Non-pigmented ciliary epithelial cell (primary cell): ENCODE measurements around the gene MAPK8.

Experiments used
- DNase-seq: peaks from one replicate; pipeline ENCODE4 v3.0.0-alpha.2; 2010; ENCODE audit warnings: low read depth

The MAPK8 gene

DNA sequence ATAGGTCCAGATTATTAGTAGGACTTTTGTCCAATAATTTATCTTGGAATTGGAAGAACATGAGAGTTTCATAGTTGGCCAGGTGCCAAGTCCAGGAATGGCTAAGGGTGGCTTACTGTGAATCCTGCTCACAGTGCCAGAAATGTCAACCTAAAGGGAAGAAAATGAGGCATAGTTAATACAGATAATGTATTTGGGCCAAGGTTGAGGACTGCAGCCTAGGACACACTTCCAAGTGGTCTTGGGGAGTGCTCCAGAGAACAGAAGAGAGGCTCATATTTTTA is 78.2 kb downstream of the MAPK8 start:
- DNase-seq = no peak

DNA sequence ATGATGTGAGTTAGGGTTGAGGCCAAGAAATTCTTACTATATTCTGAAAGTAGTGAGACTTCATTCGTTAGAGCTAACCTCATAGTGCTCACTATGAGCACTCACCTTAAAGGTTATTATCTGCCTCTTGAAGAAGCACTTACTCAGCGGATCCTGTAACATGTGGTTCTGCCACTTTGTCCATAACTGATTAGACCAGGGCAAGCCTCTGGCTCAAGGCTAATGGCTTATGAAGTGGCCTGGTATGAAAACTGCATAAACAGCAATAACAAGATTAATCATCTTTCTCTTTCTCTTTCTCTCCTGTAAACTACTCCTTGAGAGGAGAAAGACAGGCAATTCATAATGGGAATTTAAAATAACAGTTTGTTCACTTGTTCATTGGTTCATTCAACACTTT is 82.8 kb downstream of the MAPK8 start:
- DNase-seq = no peak

GRCh38 chr10:48389846-48390557 is 83.5 kb downstream of the MAPK8 start:
- no peak for DNase-seq

- DNase-seq = no peak
These were observed 84.0 kb downstream of the MAPK8 start for GRCh38 chr10:48390558-48390871.

- DNase-seq = no peak
These were observed 84.7 kb downstream of the MAPK8 start for GRCh38 chr10:48390933-48391845.

- no peak for DNase-seq
These were observed 85.5 kb downstream of the MAPK8 start for GRCh38 chr10:48391994-48392393.

DNA sequence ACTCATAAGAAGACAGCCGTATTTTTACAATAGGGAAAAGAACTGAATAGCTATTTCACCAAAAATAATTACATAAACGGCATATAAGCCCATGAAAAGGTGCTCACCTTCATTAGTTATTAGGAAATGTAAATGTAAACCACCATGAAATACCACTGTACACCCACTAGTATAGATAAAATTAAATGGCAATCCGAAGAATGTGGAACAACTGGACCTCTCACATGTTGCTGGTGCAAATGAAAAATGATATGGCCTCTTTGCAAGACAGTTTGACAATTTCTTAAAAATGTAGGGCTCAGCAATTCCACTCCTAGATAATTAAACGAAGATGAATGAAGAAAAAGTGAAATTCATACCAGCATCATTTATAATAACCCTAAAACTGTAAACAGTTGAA is 91.8 kb downstream of the MAPK8 start:
- DNase-seq = no peak

DNA sequence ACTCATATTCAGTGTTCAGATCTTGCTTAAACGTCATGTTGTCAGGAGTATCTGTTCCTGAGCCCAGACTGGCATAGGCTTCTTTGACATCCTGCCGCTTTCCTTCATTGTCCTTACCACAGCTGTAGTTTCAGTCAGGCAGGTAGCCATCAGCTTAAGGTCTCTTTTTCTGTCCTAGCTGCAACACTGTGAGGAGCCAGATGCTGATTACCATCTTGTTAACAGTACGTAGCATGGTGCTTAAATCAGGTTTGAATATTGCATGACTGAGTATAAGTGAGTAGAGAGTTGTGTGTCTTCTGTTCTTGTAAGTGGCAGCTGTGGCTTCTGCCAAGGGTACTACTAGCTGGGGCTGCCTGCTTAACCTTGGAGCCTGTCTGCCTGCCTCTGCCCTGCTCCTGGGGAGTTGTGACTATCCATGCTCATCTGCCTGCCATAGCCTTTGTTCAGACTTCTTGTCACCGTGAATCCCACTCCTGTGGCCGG is 92.6 kb downstream of the MAPK8 start:
- DNase-seq = no peak

GRCh38 chr10:48399551-48399950 is 93.1 kb downstream of the MAPK8 start:
- no peak for DNase-seq

- DNase-seq = no peak
These were observed 93.8 kb downstream of the MAPK8 start for GRCh38 chr10:48400129-48400849.

- no peak for DNase-seq
These were observed 94.4 kb downstream of the MAPK8 start for GRCh38 chr10:48400850-48401220.

GRCh38 chr10:48404646-48405045 is 98.2 kb downstream of the MAPK8 start:
- DNase-seq = no peak

DNA sequence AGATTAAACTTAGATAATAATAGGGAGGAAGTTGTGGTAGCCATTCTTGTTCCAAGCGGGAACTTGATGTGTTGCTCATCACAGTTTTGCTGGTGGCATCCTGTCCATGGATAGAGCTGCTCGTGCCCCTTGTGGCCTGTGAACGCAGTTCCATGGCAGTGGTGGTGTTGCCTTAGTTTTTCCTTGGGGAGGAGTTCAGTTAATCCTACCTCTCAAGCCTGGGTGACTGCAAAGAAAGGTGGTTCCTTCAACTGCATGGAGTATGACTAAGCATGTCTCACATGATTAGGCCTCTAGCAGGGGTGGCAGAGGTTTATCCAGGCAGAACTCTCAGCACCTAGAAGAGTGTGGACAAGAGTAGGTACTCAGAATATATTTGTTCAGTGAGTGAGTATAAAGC is 99.7 kb downstream of the MAPK8 start:
- no peak for DNase-seq

DNA sequence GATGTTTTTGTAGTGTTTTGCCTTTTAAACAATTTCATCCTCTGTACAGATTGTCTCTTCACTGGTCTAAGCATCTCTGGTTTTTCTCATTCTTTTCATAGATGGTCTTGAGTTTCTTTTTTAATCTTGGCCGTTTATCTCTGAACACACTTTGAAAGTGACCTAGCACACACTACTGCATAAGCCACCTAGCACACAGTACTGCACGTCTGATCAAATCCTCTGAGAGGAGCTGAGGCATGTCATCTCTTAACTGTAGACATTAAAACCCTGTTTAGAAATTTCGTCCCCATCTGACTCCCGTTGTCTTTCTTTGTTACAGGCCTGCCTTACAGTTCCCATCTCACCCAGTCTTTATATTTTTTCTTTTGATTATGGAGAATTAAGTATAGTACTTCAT is 100.2 kb downstream of the MAPK8 start:
- DNase-seq = no peak

DNA sequence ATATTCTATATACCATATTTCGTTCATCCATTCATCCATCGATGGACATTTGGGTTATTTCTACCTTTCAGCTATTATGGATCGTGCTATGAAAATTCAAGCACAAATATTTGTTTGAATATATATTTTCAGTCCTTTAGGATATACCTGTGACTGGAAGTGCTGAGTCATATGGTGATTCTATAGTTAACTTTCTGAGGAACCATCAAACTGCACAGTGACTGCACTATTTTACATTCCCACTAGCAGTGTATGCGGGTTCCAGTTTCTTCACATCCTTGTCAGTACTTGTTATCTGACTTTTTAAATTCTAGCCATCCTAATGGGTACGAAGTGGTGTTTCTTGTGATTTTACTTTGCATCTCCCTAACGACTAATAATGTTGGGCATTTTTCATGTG is 104.0 kb downstream of the MAPK8 start:
- DNase-seq = no peak

DNA sequence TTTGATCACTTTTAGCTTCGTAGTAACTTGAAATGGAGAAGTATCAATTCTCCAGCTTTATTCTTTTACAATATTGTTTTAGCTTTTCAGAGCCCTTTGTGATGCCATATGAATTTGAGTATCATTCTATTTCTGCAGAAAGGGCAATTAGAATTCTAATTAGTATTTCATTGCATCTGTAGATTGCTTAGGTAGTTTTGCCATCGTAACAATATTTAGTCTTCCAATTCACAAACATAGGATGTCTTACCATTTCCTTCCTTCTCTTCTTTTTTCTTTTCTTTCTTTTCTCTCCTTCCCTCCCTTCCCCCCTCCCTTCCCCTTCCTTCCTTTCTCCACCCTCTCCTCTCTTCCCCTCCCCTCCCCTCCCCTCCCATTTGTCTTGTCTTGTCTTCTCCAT is 105.0 kb downstream of the MAPK8 start:
- DNase-seq = no peak

GRCh38 chr10:48412081-48412480 is 105.6 kb downstream of the MAPK8 start:
- DNase-seq = no peak

GRCh38 chr10:48412933-48413332 is 106.5 kb downstream of the MAPK8 start:
- no peak for DNase-seq

DNA sequence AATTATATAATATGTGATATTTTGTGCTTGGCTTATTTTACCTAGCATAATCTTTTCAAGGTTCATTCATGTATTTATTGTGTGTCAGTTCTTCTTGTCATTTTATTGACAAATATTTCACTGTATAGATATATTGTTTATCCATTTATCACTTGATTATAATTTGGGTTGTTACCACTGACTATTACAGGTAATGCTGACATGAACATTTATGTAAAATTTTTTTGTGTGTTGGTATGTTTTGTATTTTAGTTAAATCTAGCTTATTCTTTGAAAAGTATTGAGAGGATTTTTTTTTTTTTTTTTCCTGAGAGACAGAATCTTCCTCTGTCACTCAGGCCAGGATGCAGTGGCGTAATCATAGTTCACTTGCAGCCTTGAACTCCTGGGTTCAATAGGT is 107.7 kb downstream of the MAPK8 start:
- no peak for DNase-seq

- DNase-seq = no peak
These were observed 108.3 kb downstream of the MAPK8 start for GRCh38 chr10:48414778-48415177.

GRCh38 chr10:48416584-48417232 is 110.2 kb downstream of the MAPK8 start:
- no peak for DNase-seq

- no peak for DNase-seq
These were observed 110.9 kb downstream of the MAPK8 start for GRCh38 chr10:48417374-48417773.
